ENCODE measurements around the gene PLIN1.

The PLIN1 gene

GRCh38 chr15:89629829-89630228, 49.3 kb downstream of the PLIN1 start:
- Mint-ChIP-seq H3K4me1 (no peaks in the 10 kb centered on the region), H3K4me3 (no peak overlapping the region), H3K36me3 (peaks cover 24% of the 10 kb centered on the region), H3K9me3 (no peaks in the 10 kb centered on the region), H3K27ac (no peak overlapping the region)
- ATAC-seq: no peak
- DNase-seq (ENCODE audit: low spot score in 2 of 2): no peak

- DNase-seq (ENCODE audit: low spot score in 2 of 2): peak in 1 of 2 donors; percentile 33
- peaks cover 32% of the 10 kb centered on the region for H3K36me3 Mint-ChIP-seq
- no peaks in the 10 kb centered on the region for H3K4me1 Mint-ChIP-seq
- no peak overlapping the region for H3K27ac Mint-ChIP-seq
- no peaks in the 10 kb centered on the region for H3K9me3 Mint-ChIP-seq
- H3K4me3 Mint-ChIP-seq: no peak overlapping the region
- no peak for ATAC-seq
Measured at GRCh38 chr15:89628806-89629715, 50.1 kb downstream of the PLIN1 start.

GRCh38 chr15:89628301-89628700, 50.9 kb downstream of the PLIN1 start:
- no peaks in the 10 kb centered on the region for H3K9me3 Mint-ChIP-seq
- H3K4me1 Mint-ChIP-seq: no peaks in the 10 kb centered on the region
- DNase-seq (ENCODE audit: low spot score in 2 of 2) (peak in 1 of 2 donors; percentile 38), ATAC-seq (no peak)
- H3K27ac Mint-ChIP-seq: no peak overlapping the region
- no peak overlapping the region for H3K4me3 Mint-ChIP-seq
- H3K36me3 Mint-ChIP-seq: peaks cover 40% of the 10 kb centered on the region

GRCh38 chr15:89627256-89627970, 51.8 kb downstream of the PLIN1 start:
- ATAC-seq: no peak
- Mint-ChIP-seq H3K4me1 (no peaks in the 10 kb centered on the region), H3K27ac (no peak overlapping the region), H3K9me3 (no peaks in the 10 kb centered on the region), H3K4me3 (no peak overlapping the region), H3K36me3 (peaks cover 46% of the 10 kb centered on the region)
- peak in 1 of 2 donors; percentile 43 for DNase-seq (ENCODE audit: low spot score in 2 of 2)

- DNase-seq (ENCODE audit: low spot score in 2 of 2) (peak in 1 of 2 donors; percentile 36), ATAC-seq (no peak)
- H3K9me3 Mint-ChIP-seq: no peaks in the 10 kb centered on the region
- H3K4me1 Mint-ChIP-seq: no peaks in the 10 kb centered on the region
- H3K36me3 Mint-ChIP-seq: peaks cover 63% of the 10 kb centered on the region
- no peak overlapping the region for H3K4me3 Mint-ChIP-seq
- H3K27ac Mint-ChIP-seq: no peak overlapping the region
Measured at GRCh38 chr15:89625716-89626115, 53.5 kb downstream of the PLIN1 start.

- Mint-ChIP-seq H3K9me3 (no peaks in the 10 kb centered on the region), H3K4me3 (no peak overlapping the region), H3K27ac (no peak overlapping the region), H3K4me1 (no peaks in the 10 kb centered on the region), H3K36me3 (peaks cover 70% of the 10 kb centered on the region)
- DNase-seq (ENCODE audit: low spot score in 2 of 2): no peak
- no peak for ATAC-seq
Measured at GRCh38 chr15:89623165-89623564, 56.0 kb downstream of the PLIN1 start.

GRCh38 chr15:89621547-89621946, 57.6 kb downstream of the PLIN1 start:
- no peak overlapping the region for H3K4me3 Mint-ChIP-seq
- no peak for ATAC-seq
- no peak overlapping the region for H3K27ac Mint-ChIP-seq
- H3K36me3 Mint-ChIP-seq: peaks cover 79% of the 10 kb centered on the region
- no peaks in the 10 kb centered on the region for H3K9me3 Mint-ChIP-seq
- no peaks in the 10 kb centered on the region for H3K4me1 Mint-ChIP-seq
- no peak for DNase-seq (ENCODE audit: low spot score in 2 of 2)

GRCh38 chr15:89616228-89616627, 62.9 kb downstream of the PLIN1 start:
- peaks cover 59% of the 10 kb centered on the region for H3K36me3 Mint-ChIP-seq
- no peak for ATAC-seq

GRCh38 chr15:89615135-89615534, 64.0 kb downstream of the PLIN1 start:
- DNase-seq (ENCODE audit: low spot score in 2 of 2) (no peak), ATAC-seq (no peak)
- Mint-ChIP-seq H3K9me3 (peaks cover 11% of the 10 kb centered on the region), H3K4me3 (no peak overlapping the region), H3K36me3 (peaks cover 58% of the 10 kb centered on the region), H3K27ac (no peak overlapping the region), H3K4me1 (no peaks in the 10 kb centered on the region)

More at GRCh38 chr15:89616228-89616627, 62.9 kb downstream of the PLIN1 start:
- H3K9me3 Mint-ChIP-seq: peaks cover 11% of the 10 kb centered on the region
- no peak for DNase-seq (ENCODE audit: low spot score in 2 of 2)
- no peak overlapping the region for H3K4me3 Mint-ChIP-seq
- H3K27ac Mint-ChIP-seq: no peak overlapping the region
- H3K4me1 Mint-ChIP-seq: no peaks in the 10 kb centered on the region
